A172 (cell line): ENCODE measurements around the gene FOXRED1. TPM values are rescaled to one million over a fixed set of nuclear protein-coding genes. Genes with fewer than 3 reads are reported as not detected.

Source experiments
- DNase-seq: peaks from one replicate; pipeline ENCODE4 v3.0.0-alpha.2; 2015; ENCODE audit warnings: low spot score
- total RNA-seq: library from RNA; depleted of rRNA; stranded (reverse); fragments of >200 nt; shearing (Covaris generic); gene quantifications from 2 replicates; pipeline ENCODE4 v1.2.3, GENCODE V29; 2014; rRNA removed

FOXRED1 gene
- total RNA-seq, 1 experiment from 2014 or later, result 22.6 TPM

DNA sequence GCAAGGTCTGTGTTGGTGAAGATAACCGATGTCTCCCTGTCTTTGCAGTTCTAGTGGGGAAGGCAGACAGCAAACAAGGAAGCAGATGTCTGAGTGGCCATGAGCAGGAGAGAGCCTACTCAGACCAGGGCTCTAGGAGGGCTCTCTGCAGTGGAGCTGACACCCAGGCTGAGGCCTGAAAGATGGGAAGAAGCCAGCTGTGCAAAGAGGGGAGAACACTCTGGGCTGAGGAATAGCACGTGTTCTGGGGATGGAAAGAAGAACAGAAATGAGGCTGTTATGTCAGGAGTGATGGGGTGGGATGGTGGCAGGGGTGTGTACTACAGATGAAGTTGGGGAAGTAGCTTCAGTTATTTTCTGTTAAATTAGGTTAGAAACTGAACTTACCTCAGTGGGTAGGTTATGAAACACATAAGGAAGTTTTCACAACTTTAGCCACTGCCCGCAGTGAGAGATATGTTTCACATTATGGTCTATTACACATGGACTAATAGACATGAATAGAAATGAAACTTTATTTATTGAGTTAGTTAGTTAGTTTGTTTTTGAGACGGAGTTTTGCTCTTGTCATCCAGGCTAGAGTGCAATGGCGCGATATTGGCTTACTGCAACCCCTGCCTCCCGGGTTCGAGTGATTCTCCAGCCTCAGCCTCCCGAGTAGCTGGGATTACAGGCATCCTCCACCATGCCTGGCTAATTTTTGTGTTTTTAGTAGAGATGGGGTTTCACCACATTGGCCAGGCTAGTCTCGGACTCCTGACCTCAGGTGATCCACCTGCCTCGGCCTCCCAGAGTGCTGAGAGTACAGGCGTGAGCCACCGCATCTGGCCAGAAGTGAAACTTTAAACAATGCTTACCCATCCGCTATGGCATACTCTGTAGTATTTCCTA is 42.7 kb downstream of the FOXRED1 start:
- DNase-seq, result no peak

DNA sequence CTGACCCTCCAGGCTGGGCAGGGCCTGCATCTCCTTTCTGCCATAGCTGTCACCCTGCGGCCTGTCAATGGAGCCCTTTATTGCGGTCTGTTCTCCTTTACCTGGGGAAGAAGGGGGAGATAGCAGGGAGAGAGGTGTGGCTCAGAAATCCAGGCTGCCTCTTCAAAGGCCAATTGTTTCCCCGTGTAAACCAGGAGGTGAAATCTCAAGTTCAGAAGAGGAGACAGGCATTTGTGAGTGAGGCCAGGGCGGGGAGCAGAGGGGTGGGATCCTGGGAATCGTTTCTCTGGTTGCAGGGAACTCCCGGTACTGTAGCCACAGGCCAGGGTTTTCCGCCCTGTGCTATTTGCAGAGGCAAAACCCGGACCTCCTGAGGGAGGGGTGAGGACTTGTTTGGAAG is 44.0 kb downstream of the FOXRED1 start:
- no peak for DNase-seq

DNA sequence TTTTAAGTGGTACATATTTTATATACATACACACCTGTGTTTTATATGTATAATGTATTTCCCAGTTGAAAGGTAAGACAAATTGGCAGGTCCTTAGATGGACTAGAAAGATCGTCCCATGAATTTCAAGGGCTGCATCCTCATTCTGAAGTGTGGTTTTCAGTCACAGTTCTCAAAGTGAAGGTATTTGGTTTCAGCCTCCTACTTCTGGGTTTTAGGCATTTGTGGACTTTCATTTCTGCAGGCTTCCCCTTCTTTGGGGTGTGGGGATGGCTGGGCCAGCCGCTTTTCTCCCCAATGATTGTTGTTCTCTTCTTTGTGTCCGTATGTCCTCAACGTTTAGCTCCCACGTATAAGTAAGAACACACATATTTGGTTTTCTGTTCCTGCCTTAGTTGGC is 44.9 kb downstream of the FOXRED1 start:
- no peak for DNase-seq

DNA sequence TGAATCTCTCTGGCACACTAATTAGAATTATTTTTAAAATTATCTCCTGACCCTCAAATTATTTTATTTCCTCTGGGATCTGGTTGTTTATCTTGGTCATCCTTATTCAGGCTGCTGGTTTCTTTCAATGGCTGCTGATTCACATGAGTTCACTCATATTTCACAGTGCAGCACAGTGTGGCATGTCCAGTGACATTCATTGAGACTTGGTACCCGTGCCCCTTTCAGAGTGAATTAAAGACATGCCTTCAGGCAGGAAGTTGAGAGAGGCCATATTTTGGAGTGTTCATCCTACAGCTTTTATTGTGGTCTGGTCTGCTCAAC is 48.4 kb downstream of the FOXRED1 start:
- no peak for DNase-seq

DNA sequence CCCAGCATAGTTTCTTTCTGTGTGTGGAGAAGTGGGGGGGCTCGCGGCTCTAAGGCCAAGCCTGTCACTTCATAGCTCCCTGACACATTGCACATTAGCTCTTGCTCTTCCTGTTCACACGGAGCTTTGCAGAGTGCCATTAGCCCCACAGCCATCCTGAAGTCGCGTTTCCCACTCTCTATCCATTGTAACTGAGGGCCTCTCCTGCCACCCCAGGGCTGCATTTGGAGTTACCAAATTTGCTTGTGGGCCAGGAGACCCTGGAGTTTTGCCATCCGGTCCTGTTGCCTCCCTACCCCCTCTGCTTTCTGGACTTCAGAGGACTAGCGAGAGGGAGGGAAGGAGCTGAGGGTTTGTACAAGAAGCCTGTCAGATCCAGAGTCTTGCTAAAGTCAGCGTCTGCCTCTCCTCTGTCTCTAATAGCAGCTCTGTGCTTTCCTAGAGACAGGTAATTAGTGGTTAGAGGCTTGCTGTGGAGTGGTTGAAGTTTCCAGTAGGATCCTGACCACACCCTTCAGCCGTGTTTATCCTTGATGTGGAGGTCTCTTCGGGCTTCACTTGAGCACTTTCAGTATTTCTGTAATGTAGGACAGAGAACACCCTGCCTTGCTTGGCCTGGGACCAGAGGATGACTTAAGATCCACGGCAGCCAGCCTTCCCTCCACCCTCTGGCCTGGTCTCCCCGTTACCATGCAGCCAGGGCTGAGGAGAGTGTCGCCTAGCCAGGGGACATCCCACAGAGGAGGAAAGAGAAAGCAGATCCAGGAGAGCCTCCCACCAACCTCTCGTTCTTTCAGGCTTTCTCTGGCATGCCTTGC is 49.0 kb downstream of the FOXRED1 start:
- peak; percentile 54 for DNase-seq

DNA sequence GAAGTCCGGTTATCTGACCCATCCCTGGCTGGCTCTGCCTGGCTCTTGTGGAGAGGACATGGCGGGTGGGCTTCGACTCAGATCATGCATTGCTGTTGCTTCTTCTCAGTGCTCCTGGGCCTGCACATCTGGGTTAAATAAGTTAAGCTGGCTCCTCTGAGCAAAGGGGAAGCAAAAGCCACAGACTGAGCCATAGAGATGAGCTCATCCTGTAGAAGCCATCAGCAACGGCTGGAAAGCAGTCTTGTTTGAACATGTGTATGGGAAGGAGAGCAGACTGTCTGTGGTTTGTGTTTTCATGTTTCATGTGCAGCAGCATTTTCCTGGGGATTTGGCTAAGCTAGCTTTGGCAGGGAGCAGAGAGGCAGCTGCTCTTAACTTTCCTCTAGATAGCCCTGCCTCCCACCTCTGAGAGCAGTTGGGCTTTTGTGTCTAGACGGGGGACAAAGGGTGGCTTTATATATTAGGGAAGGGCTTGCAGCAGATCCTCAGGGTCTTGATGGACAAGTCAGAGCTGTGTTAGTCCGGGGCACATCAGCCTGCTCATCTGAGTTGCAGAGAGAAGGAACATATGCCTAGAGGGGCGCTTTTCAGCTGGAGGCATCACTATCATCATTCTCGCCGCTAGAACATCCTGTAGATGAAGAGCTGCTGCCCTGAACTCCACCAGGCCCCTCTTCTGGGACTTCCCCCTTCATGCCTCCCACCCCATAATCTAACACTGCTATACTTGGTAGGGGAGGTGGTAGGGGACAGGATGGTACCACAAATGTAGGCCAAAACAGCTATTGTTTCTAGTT is 49.8 kb downstream of the FOXRED1 start:
- peak; percentile 52 for DNase-seq

DNA sequence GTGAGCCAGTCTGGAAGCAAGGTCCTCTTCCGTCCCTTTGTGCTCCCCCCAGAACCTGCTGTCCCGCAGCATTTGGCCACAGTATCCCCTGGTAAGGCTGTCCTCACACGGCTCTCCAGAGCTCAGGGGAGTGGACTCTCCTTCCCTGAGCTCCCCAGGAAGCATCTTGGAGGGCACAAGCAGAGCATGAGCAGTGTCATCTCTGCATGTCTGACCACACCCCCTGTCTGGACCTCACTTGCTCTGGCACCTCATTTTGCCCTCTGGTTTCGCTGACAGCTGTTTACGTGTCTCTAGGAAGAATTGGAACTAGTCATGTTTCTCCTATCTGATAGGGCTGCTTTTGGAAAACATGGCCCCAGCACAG is 50.4 kb downstream of the FOXRED1 start:
- no peak for DNase-seq

DNA sequence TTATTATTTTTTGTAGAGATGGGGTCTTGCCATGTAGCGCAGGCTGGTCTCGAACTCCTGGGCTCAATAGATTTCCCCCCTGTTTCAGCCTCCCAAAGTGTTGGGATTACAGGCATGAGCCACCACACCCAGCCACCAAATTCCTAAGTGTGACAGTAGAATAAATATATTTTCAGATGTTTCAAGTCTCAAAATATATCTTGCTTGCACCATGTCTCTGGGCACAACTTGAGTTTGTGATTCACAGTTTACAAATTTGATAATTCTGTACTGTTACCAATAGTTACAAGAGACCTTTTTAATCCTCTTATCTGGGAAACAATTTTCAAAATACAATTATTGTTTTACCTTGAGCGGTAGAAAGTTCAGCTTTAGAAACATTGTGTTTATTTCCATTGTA is 54.0 kb downstream of the FOXRED1 start:
- DNase-seq, result no peak

DNA sequence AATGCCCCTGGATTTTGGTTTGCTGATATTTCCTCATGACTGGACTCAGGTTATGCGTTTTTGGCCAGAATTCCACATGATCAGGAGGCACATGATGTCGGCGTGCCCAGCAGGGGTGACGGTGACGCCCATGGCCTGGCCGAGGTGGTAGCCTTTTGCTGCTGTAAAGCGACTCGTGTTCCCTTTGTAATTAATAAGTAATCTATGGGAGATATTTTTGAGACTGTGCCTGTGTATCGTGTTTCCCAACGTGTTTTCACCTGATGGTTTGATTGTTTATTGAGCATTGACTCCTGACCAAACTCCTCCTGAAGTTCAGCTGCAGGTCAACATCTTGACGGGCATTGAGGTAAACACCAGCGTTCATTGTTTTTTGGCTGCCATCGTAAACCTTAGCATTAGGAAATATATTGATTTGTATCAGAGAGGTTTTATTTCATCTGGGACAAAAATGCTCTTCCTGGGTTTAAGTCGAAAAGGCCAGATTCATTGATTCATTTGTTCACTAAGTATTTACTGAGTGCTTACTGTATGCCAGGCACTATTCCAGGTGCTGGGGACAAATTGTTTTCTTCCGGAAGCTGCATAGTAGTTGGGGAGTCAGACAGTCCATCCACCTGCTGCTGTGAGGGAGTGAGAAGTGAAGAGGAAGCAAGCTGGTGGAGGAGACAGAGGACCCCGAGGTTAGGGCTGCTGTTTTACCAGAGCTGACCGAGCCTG is 58.5 kb downstream of the FOXRED1 start:
- DNase-seq, result no peak

Other genes starting within 250 kb of the FOXRED1 start
- gene CDON, start 206.3 kb upstream of the FOXRED1 start, total RNA-seq, result 8.9 TPM in 2 replicates
- gene RPUSD4, start 57.5 kb upstream of the FOXRED1 start, total RNA-seq, result 12.1 and 16.8 TPM in 2 replicates
- 25.4 and 34.5 TPM in 2 replicates for gene FAM118B, start 57.4 kb upstream of the FOXRED1 start, total RNA-seq
- gene SRPRA, start 259 bp upstream of the FOXRED1 start, total RNA-seq, result 67.2 and 75.1 TPM in 2 replicates
- gene TIRAP, start 13.9 kb downstream of the FOXRED1 start, total RNA-seq, result 2.3 and 4.1 TPM in 2 replicates
- gene DCPS, start 34.9 kb downstream of the FOXRED1 start, total RNA-seq, result 16.2 and 16.6 TPM in 2 replicates
- 16.7 and 19.4 TPM in 2 replicates for gene ST3GAL4, start 86.5 kb downstream of the FOXRED1 start, total RNA-seq